ENCODE results near the gene ZNF800.

ZNF800 gene

DNA sequence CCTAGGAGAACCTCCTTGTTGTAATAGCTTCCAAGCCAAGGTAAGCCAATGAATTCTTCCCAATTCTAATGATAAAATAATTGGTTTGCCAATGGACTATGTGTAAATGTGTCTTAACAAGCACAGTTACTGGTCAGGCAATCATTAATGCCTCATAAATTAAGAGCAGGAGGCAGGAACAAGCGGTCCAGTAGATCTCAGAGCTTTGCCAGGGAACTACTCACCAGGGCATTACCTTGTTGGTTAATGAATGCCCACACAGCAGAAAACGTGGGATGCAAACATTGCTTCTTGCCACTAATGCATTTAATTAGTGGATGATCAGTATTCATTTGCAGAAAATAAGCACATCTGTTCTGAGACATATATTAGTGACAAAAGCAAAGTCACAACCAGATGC, 26.7 kb upstream of the ZNF800 start:
- DNase-seq (ENCODE audit: extremely low read depth, insufficient read length), result no peak
- H3K36me3 ChIP-seq (ENCODE audit: control insufficient read depth, insufficient read depth, low read length), result no peaks in the 10 kb centered on the region
- no peaks in the 10 kb centered on the region for H3K27me3 ChIP-seq (replicated peaks; ENCODE audit: control insufficient read depth, insufficient read depth, low read length)
- no peak overlapping the region for H3K4me3 ChIP-seq (replicated peaks; ENCODE audit: low read depth, low read length)
- TF ChIP-seq, protein P1, sequence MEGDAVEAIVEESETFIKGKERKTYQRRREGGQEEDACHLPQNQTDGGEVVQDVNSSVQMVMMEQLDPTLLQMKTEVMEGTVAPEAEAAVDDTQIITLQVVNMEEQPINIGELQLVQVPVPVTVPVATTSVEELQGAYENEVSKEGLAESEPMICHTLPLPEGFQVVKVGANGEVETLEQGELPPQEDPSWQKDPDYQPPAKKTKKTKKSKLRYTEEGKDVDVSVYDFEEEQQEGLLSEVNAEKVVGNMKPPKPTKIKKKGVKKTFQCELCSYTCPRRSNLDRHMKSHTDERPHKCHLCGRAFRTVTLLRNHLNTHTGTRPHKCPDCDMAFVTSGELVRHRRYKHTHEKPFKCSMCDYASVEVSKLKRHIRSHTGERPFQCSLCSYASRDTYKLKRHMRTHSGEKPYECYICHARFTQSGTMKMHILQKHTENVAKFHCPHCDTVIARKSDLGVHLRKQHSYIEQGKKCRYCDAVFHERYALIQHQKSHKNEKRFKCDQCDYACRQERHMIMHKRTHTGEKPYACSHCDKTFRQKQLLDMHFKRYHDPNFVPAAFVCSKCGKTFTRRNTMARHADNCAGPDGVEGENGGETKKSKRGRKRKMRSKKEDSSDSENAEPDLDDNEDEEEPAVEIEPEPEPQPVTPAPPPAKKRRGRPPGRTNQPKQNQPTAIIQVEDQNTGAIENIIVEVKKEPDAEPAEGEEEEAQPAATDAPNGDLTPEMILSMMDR (IDR thresholded peaks at IDR 0.05; ENCODE audit: insufficient read depth, low read length, poor library complexity, severe bottlenecking), result no peak

DNA sequence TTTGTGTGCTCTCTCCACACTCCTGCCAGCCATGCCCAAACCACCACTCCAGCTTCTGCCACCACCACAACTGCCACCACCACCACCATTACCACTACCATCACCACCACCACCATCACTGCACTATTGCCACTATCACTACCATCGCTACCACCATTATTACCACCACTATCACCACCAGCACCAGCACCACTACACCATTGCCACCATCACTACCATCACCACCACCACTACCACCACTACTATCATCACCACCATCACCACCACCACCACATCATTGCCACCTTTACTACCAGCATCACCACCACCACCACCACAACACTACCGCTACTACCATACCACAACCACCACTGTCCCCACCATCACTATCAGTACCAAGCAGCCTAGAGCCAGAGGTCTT, 26.0 kb upstream of the ZNF800 start:
- no peak for DNase-seq (ENCODE audit: extremely low read depth, insufficient read length)
- TF ChIP-seq, protein P1 (IDR thresholded peaks at IDR 0.05; ENCODE audit: insufficient read depth, low read length, poor library complexity, severe bottlenecking), result no peak
- Histone ChIP-seq H3K36me3 (ENCODE audit: control insufficient read depth, insufficient read depth, low read length) (no peaks in the 10 kb centered on the region), H3K27me3 (replicated peaks; ENCODE audit: control insufficient read depth, insufficient read depth, low read length) (no peaks in the 10 kb centered on the region), H3K4me3 (replicated peaks; ENCODE audit: low read depth, low read length) (no peak overlapping the region)

DNA sequence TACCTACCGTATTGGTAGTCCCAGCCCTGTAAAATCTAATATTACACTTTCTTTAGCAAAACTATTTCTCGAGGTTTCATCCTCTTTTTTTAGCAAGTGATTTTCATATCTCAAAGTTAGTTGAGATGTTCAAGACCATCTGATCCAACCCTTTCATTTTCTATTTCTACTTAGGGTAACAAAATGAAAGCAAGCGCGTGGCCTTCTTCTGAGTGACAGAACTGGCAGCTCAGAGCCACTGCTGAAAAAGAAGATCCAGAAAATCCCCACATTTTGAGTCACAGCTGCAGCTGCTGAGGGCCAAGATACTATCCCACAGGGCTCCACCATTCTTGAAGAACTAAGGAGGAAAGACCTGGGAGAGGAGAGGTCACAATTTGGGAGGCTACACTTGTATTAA, 24.8 kb upstream of the ZNF800 start:
- TF ChIP-seq, protein P1 (IDR thresholded peaks at IDR 0.05; ENCODE audit: insufficient read depth, low read length, poor library complexity, severe bottlenecking), result no peak
- no peaks in the 10 kb centered on the region for H3K36me3 ChIP-seq (ENCODE audit: control insufficient read depth, insufficient read depth, low read length)
- no peak overlapping the region for H3K4me3 ChIP-seq (replicated peaks; ENCODE audit: low read depth, low read length)
- no peaks in the 10 kb centered on the region for H3K27me3 ChIP-seq (replicated peaks; ENCODE audit: control insufficient read depth, insufficient read depth, low read length)
- no peak for DNase-seq (ENCODE audit: extremely low read depth, insufficient read length)

DNA sequence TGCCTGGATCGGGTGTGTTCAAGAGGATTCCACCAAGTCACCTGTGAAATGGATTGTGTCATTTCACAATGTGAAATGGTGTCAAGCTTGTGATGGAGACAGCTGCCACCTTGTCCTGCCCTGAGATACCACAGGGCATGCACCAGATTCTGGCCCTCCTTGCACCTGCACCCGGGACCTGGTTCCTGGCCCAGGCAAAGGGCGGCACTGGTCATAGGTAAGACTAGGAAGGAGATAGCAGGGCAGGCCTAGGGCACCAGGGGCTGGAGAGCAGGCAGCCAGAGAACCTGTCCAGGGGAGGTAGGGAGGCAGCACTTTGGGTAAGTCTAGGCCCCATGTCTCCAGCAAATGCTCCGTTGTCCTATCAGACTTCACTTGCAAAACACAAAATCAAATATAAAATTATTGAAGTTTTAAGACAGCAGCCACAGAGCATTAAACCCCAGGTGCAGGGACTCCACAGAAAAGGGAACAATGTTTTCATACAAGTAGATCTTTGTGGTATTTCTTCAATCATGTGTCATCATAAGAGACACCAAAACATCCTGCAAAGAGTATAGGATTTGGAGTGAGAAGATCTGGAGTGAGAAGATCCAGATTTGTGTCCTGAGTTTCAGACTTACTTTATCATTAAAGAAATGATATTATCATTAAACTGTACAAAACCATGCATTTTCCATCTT, 22.7 kb upstream of the ZNF800 start:
- no peaks in the 10 kb centered on the region for H3K36me3 ChIP-seq (ENCODE audit: control insufficient read depth, insufficient read depth, low read length)
- TF ChIP-seq, protein P1 (IDR thresholded peaks at IDR 0.05; ENCODE audit: insufficient read depth, low read length, poor library complexity, severe bottlenecking), result no peak
- DNase-seq (ENCODE audit: extremely low read depth, insufficient read length), result no peak
- no peaks in the 10 kb centered on the region for H3K27me3 ChIP-seq (replicated peaks; ENCODE audit: control insufficient read depth, insufficient read depth, low read length)
- H3K4me3 ChIP-seq (replicated peaks; ENCODE audit: low read depth, low read length), result no peak overlapping the region

DNA sequence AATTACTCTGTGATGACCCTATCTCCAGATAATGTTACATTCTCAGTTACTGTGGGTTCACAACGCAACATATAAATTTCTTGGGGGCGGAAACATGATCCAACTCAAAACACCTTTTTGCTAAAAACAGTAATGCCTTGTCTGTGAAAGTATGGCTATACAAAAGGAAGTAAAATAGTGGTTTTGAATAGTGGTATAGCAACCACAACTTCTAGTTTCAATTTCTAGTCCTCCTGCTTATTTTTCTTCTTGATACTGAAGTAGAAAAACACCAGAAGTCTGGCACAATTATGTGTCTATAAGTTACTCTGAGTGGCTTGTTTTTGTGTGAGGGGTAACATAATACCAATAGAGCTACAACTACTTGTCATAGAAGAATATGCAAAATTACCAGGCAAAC, 21.5 kb upstream of the ZNF800 start:
- H3K36me3 ChIP-seq (ENCODE audit: control insufficient read depth, insufficient read depth, low read length), result no peaks in the 10 kb centered on the region
- H3K4me3 ChIP-seq (replicated peaks; ENCODE audit: low read depth, low read length), result no peak overlapping the region
- TF ChIP-seq, protein P1 (IDR thresholded peaks at IDR 0.05; ENCODE audit: insufficient read depth, low read length, poor library complexity, severe bottlenecking), result no peak
- DNase-seq (ENCODE audit: extremely low read depth, insufficient read length), result peak; percentile 48
- H3K27me3 ChIP-seq (replicated peaks; ENCODE audit: control insufficient read depth, insufficient read depth, low read length), result no peaks in the 10 kb centered on the region

DNA sequence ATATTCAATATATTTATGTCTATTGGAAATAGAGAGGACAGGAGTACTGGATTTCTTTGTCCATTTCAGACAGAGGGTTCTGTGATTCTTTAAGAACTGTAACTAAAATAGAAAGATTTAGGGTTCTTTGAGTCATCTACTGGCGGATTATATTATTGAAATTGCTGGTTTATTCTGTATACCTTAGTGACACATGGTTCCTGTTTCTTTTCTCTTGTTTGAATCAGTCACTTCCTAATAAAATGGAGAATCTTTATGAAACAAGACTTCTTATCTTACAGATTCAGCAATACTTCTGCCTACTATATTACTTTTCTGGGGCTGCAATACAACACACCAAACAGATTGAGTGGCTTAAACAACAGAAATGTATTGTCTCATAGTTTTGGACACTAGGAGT, 20.8 kb upstream of the ZNF800 start:
- H3K36me3 ChIP-seq (ENCODE audit: control insufficient read depth, insufficient read depth, low read length), result no peaks in the 10 kb centered on the region
- H3K4me3 ChIP-seq (replicated peaks; ENCODE audit: low read depth, low read length), result no peak overlapping the region
- TF ChIP-seq, protein P1 (IDR thresholded peaks at IDR 0.05; ENCODE audit: insufficient read depth, low read length, poor library complexity, severe bottlenecking), result no peak
- no peaks in the 10 kb centered on the region for H3K27me3 ChIP-seq (replicated peaks; ENCODE audit: control insufficient read depth, insufficient read depth, low read length)
- DNase-seq (ENCODE audit: extremely low read depth, insufficient read length), result no peak

Measured in GM06990 (cell line).